Tibial nerve (tissue), 3 donors: ENCODE measurements around the gene EFCAB7.

Experiments
- POLR2A ChIP-seq, 2 donors: fragments of 450-650 bp; IDR thresholded peaks; one replicate each; pipeline ENCODE4 v1.6.1; 2017; ENCODE audit warnings: antibody characterized with exemption in 2 of 2, mild to moderate bottlenecking in 2 of 2, moderate library complexity in 2 of 2
- TF ChIP-seq, protein P1 (sequence below), 5 experiments: fragments of 200-600 bp in 3 of 5; fragments of 450-650 bp in 2 of 5; sonication (generic) in 3 of 5; IDR thresholded peaks; one replicate each; pipeline ENCODE4 v1.5.1; 2016 to 2019; ENCODE audit warnings: antibody characterized with exemption in 5 of 5, mild to moderate bottlenecking in 3 of 5, moderate library complexity in 2 of 5

DNA sequence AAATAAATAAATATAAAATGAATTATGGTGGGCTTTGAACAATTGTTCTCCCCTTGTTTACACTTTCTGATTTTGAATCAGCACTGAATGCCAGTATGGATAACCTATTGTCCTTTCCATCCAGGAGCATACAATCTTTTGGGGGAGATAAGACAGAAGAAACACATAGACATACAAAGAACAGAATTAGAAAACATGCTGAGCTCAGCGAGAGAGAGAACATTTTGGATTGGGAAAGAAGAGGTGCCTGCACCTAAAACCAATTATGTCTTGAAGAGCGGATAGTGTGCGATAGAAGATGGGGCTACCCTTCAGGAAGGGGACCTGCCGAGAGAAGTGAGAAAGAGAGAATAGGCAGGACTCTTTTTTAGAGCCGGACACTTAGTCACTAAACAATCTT, 76.5 kb downstream of the EFCAB7 start:
- TF ChIP-seq, protein P1, sequence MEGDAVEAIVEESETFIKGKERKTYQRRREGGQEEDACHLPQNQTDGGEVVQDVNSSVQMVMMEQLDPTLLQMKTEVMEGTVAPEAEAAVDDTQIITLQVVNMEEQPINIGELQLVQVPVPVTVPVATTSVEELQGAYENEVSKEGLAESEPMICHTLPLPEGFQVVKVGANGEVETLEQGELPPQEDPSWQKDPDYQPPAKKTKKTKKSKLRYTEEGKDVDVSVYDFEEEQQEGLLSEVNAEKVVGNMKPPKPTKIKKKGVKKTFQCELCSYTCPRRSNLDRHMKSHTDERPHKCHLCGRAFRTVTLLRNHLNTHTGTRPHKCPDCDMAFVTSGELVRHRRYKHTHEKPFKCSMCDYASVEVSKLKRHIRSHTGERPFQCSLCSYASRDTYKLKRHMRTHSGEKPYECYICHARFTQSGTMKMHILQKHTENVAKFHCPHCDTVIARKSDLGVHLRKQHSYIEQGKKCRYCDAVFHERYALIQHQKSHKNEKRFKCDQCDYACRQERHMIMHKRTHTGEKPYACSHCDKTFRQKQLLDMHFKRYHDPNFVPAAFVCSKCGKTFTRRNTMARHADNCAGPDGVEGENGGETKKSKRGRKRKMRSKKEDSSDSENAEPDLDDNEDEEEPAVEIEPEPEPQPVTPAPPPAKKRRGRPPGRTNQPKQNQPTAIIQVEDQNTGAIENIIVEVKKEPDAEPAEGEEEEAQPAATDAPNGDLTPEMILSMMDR (IDR thresholded peaks at IDR 0.05) = no peak
- no peak for TF ChIP-seq POLR2A (IDR thresholded peaks at IDR 0.05)
